GM18867 (cell line): ENCODE data around the gene NRM.
A peak's percentile ranks its signal among the peaks of the same experiment; 100 is the strongest.
"Not testable (repeated sequence)": the region's sequence is repeated elsewhere in the genome, so short reads cannot be mapped to it uniquely, and the experiment has no call there.

Experiments used
- ATAC-seq: cut with Tn5 transposase; IDR thresholded peaks from one replicate; pipeline ENCODE4 v1.9.1; 2021; ENCODE audit warnings: mild to moderate bottlenecking, moderate library complexity; ENCODE audit not compliant: unreplicated experiment

NRM gene

GRCh38 chr6:30672445-30673253 is 18.1 kb downstream of the NRM start, which contains the start of gene DHX16:
Gene DHX16 (minus strand): TSS chr6:30673006. CDS start chr6:30672841, 165 bp downstream.
- peak; percentile 77 for ATAC-seq

DNA sequence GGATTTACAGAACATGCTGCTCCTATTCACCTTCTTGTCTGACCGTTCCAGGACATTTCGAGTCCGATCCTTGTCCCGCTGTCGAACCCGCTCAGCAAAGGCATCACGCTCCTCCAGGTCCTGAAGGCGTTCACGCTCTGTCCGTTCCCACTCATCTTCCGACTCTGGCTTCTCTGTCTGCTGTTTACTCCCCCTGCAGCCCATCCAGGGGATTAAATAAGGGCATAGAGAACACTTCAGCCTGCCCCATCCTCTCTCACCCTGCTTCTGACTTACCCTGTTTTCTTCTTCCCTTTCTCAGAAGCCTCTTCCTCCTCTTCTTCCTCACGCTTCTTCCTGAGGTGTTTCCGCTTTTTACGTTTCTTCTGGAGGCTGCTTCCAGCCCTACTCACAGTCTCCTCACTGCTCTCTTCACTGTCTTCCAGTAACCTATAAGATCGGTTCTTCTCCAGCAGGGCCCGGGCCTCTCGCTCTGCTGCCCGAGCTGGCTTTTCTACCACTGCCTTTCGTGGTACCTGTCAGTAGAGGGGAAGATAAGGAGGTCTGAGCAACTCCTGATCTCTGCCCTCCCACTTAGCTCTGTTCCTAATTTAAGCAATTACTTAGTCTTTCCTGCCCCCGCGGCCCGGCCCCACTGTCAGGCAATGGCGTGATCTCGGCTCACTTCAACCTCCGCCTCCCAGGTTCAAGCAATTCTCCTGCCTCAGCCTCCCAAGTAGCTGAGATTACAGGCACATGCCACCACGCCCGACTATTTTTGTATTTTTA is 19.8 kb downstream of the NRM start:
- ATAC-seq = no peak

DNA sequence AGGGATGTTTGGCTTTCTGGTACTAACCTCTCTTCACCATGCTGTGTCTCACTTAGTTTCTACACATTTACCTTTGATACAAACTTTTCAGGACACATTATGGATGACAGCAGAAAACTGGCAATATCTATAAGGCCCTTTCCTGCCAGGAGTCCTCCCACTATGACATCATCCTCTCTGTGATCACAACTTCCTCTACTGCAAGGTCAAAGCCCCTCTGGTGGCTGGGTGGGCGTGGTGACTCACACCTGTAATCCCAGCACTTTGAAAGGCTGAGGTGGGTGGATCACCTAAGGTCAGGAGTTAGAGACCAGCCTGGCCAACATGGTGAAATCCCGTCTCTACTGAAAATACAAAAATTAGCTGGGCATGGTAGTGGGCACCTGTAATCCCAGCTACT is 24.5 kb downstream of the NRM start:
- ATAC-seq = not testable (repeated sequence)

- no peak for ATAC-seq
Measured at GRCh38 chr6:30664994-30665767, 25.6 kb downstream of the NRM start.

DNA sequence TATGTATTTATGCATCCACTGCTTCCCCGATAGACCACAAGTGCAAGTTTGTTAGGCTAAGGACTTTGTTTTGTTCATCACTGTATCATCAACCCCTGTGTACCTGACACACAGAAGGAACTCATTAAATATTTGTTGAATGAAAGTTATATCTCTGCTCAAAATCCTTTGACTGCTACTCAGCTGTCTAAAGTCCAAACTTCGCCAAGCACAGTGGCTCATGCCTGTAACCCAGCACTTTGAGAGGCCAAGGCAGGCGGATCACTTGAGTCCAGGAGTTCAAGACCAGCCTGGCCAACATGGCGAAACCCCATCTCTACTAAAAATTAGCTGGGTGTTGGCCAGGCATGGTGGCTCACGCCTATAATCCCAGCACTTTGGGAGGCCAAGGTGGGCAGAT is 32.9 kb downstream of the NRM start:
- not testable (repeated sequence) for ATAC-seq

- ATAC-seq = no peak
Measured at GRCh38 chr6:30657454-30657853, 33.3 kb downstream of the NRM start.

GRCh38 chr6:30656513-30656912 is 34.3 kb downstream of the NRM start:
- no peak for ATAC-seq

GRCh38 chr6:30655743-30656094 is 35.1 kb downstream of the NRM start:
- no peak for ATAC-seq

- no peak for ATAC-seq
Measured at GRCh38 chr6:30654798-30655742, 35.7 kb downstream of the NRM start.

GRCh38 chr6:30651143-30651542 is 39.6 kb downstream of the NRM start:
- no peak for ATAC-seq

- ATAC-seq = peak; percentile 62
Measured at GRCh38 chr6:30647242-30648116, 43.3 kb downstream of the NRM start.

GRCh38 chr6:30646450-30647241 is 44.1 kb downstream of the NRM start, which contains the start of gene C6orf136:
Gene C6orf136 (plus strand): TSS chr6:30647133. CDS start chr6:30647232, 99 bp downstream.
- ATAC-seq = peak; percentile 51

- no peak for ATAC-seq
Measured at GRCh38 chr6:30645989-30646388, 44.8 kb downstream of the NRM start.

DNA sequence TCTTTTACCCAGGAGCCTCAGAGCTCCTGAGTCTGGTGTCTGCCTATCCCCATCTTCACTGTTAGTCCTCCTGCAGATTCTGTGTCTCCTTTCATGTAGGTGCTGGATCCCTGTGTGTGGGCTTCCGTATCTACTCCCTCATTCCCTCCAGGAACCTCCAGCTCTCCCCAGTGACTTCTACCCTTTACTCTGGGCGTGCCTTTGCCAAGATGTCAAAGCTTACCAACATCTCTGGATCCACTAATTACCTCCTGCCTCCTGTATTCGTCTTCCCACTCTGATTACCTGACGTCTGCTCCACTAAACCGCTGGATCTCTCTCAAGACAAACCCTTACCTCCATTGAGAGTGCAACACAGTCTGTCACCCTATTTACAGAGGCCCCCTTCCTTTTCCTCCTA is 46.0 kb downstream of the NRM start:
- ATAC-seq = no peak

- ATAC-seq = no peak
Measured at GRCh38 chr6:30643656-30644055, 47.1 kb downstream of the NRM start.

GRCh38 chr6:30641048-30641447 is 49.7 kb downstream of the NRM start:
- no peak for ATAC-seq

DNA sequence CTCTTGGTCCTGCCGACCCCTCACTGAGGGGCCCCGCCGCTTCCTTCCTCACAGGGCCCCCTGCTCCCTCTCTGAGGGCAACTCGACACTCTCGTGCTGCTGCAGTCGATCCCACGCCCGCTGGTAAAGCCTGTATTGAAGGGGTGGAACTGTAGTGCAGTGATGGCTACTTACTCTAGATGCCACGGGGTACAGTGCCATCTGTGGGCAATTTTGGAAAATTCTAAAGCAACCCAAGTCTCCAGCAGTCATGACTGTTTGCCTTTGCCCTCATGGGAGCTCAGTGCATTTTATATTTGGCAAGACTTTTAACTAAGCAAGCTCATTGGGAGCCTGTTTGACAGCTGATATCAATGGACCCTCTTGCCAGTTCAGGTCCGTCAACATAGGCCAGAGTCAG is 50.3 kb downstream of the NRM start:
- ATAC-seq = no peak
